Type B pancreatic cell (in vitro differentiated cells): ENCODE measurements around the gene PODN. TPM values are rescaled to one million over a fixed set of nuclear protein-coding genes. Genes with fewer than 3 reads are reported as not detected.
A peak's percentile ranks its signal among the peaks of the same experiment; 100 is the strongest.

ENCODE experiments used
- DNase-seq: peaks from one replicate; pipeline ENCODE4 v3.0.0; 2021; ENCODE audit warnings: mixed read lengths; ENCODE audit not compliant: unreplicated experiment; ENCODE audit errors: extremely low spot score
- H3K27ac Mint-ChIP-seq: 2 replicates; pipeline ENCODE4 v1.8.0; 2021; ENCODE audit warnings: mild to moderate bottlenecking, mixed read lengths
- H3K27me3 Mint-ChIP-seq: 2 replicates; pipeline ENCODE4 v1.8.0; 2021; ENCODE audit warnings: mixed read lengths
- H3K36me3 Mint-ChIP-seq: 2 replicates; pipeline ENCODE4 v1.8.0; 2021; ENCODE audit warnings: mixed read lengths
- H3K4me1 Mint-ChIP-seq: one replicate; pipeline ENCODE4 v1.8.0; 2021; ENCODE audit warnings: mixed read lengths; ENCODE audit not compliant: unreplicated experiment
- H3K4me3 Mint-ChIP-seq: 2 replicates; pipeline ENCODE4 v1.8.0; 2021; ENCODE audit warnings: mild to moderate bottlenecking, mixed read lengths
- H3K9me3 Mint-ChIP-seq: 2 replicates; pipeline ENCODE4 v1.8.0; 2021; ENCODE audit warnings: mixed read lengths
- CTCF ChIP-seq: fragments of 200-600 bp; sonication (generic); conservative IDR thresholded peaks from 2 replicates; pipeline ENCODE4 v1.5.0; 2021; ENCODE audit warnings: antibody characterized with exemption, mild to moderate bottlenecking
- total RNA-seq: library from RNA; stranded (reverse); gene quantifications from 2 replicates; pipeline ENCODE4 v1.2.1, GENCODE V29; 2021; ENCODE audit warnings: low replicate concordance

PODN gene
- total RNA-seq, 1 donor from 2014 or later = 2.8 TPM

- Mint-ChIP-seq H3K27me3 (peaks cover 5% of the 10 kb centered on the region), H3K27ac (no peak overlapping the region), H3K4me1 (peaks cover 21% of the 10 kb centered on the region), H3K4me3 (no peak overlapping the region), H3K36me3 (no peaks in the 10 kb centered on the region), H3K9me3 (no peaks in the 10 kb centered on the region)
- no peak for DNase-seq
- no peak for TF ChIP-seq CTCF
Observed at GRCh38 chr1:53104289-53104913, 42.4 kb downstream of the PODN start.

GRCh38 chr1:53107090-53107489, 45.1 kb downstream of the PODN start:
- Mint-ChIP-seq H3K36me3 (no peaks in the 10 kb centered on the region), H3K27me3 (peaks cover 8% of the 10 kb centered on the region), H3K4me3 (no peak overlapping the region), H3K4me1 (peaks cover 41% of the 10 kb centered on the region), H3K27ac (no peak overlapping the region), H3K9me3 (no peaks in the 10 kb centered on the region)
- TF ChIP-seq CTCF = no peak
- no peak for DNase-seq

GRCh38 chr1:53107570-53108322, 45.7 kb downstream of the PODN start:
- no peaks in the 10 kb centered on the region for H3K36me3 Mint-ChIP-seq
- DNase-seq = no peak
- no peaks in the 10 kb centered on the region for H3K9me3 Mint-ChIP-seq
- H3K4me3 Mint-ChIP-seq = no peak overlapping the region
- no peak overlapping the region for H3K27ac Mint-ChIP-seq
- H3K4me1 Mint-ChIP-seq = peaks cover 41% of the 10 kb centered on the region
- no peak for TF ChIP-seq CTCF
- H3K27me3 Mint-ChIP-seq = peaks cover 8% of the 10 kb centered on the region

- Mint-ChIP-seq H3K4me3 (no peak overlapping the region), H3K27ac (peak overlapping the region; percentile 21), H3K4me1 (peaks cover 46% of the 10 kb centered on the region), H3K27me3 (peaks cover 8% of the 10 kb centered on the region), H3K36me3 (no peaks in the 10 kb centered on the region), H3K9me3 (no peaks in the 10 kb centered on the region)
- DNase-seq = no peak
- TF ChIP-seq CTCF = no peak
Observed at GRCh38 chr1:53108646-53109580, 46.9 kb downstream of the PODN start.

- DNase-seq = no peak
- no peaks in the 10 kb centered on the region for H3K36me3 Mint-ChIP-seq
- TF ChIP-seq CTCF = no peak
- H3K27me3 Mint-ChIP-seq = peaks cover 8% of the 10 kb centered on the region
- H3K4me1 Mint-ChIP-seq = peaks cover 41% of the 10 kb centered on the region
- H3K9me3 Mint-ChIP-seq = no peaks in the 10 kb centered on the region
- peak overlapping the region; percentile 36 for H3K27ac Mint-ChIP-seq
- no peak overlapping the region for H3K4me3 Mint-ChIP-seq
Observed at GRCh38 chr1:53110370-53111072, 48.5 kb downstream of the PODN start.
